D721Med (cell line): ENCODE measurements around the gene DGKI.
"Not testable (repeated sequence)": the region's sequence is repeated elsewhere in the genome, so short reads cannot be mapped to it uniquely, and the experiment has no call there.

ENCODE experiments used
- DNase-seq: peaks from one replicate; pipeline ENCODE4 v3.0.0; 2011; ENCODE audit warnings: low spot score; ENCODE audit not compliant: insufficient read length
- FAIRE-seq: peaks from 2 replicates; lab custom pipeline; 2011; peaks lifted over from hg19 to GRCh38; lab: Jason Lieb, UNC
- TF ChIP-seq, protein P1 (sequence below): IDR thresholded peaks from 2 replicates; pipeline ENCODE4 v1.5.1; 2012; ENCODE audit warnings: mild to moderate bottlenecking, control low read depth; ENCODE audit not compliant: insufficient read depth; ENCODE audit errors: missing control alignments

DGKI gene

DNA sequence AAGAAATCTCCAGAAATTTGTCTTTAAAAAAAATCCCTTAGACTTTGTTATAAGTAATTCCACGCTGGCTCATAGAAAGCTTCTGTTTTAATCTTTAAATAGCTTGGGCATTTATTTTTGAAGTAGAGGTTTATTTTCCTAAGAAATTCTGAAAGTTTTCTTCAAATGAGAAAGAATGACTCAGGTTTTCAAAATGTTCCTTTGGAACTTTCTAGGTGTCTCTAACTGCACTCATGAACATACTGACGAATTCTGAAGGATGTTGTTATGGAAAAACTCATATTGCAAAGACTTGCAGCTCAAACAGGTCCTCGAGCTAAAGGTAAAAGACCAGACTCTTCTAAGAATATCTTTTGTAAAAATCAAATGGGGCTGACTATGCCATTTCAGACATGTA lies 10.7 kb downstream of the DGKI start:
- DNase-seq (no peak), FAIRE-seq (no peak)
- TF ChIP-seq, protein P1, sequence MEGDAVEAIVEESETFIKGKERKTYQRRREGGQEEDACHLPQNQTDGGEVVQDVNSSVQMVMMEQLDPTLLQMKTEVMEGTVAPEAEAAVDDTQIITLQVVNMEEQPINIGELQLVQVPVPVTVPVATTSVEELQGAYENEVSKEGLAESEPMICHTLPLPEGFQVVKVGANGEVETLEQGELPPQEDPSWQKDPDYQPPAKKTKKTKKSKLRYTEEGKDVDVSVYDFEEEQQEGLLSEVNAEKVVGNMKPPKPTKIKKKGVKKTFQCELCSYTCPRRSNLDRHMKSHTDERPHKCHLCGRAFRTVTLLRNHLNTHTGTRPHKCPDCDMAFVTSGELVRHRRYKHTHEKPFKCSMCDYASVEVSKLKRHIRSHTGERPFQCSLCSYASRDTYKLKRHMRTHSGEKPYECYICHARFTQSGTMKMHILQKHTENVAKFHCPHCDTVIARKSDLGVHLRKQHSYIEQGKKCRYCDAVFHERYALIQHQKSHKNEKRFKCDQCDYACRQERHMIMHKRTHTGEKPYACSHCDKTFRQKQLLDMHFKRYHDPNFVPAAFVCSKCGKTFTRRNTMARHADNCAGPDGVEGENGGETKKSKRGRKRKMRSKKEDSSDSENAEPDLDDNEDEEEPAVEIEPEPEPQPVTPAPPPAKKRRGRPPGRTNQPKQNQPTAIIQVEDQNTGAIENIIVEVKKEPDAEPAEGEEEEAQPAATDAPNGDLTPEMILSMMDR: no peak

DNA sequence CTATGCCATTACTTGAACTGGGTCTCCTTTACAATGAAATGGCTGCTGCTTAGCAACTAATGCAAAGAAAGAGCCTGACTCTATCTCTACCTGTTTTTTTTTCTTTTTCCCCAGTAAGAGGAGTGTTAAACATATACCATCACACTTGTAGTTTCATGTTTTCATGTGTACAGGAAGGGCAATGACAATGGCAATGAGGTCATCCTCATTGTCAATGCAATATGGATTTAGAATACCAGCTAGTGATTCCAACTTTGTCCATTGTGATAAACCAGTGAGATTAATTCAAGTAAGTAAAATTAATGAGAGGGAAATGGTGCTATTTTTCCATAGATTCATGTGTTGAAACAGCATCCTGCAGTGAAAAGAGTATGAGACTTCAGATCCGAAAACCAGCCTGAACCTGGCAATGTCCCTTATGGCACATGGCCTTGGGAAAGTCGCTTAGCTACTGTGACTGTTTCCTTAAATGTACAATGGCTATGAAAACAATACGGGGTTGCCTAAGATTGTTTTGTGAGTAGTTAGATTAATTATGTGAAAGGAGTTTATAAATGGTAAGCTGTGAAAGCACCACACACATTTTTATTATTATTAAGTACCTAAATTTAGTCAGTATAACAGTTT lies 11.2 kb downstream of the DGKI start:
- TF ChIP-seq, protein P1: no peak
- DNase-seq (no peak), FAIRE-seq (no peak)

DNA sequence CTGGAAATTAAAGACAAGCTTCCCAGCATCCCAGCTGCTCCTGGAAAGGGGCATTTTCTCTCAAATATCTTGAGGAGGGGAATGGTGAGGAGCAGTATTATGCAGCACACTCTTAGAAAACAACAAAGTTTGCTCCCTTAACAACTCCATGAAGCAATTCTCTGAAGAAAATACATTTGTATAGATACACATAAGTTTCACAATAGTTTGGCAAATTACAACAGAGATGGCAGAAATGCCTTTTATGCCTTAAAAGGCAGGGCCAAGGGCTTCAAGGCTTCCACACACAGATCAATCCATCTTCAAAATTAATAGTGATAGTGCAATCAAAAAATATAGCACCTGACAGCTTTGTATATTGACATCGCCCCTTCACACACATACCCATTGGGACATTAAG lies 12.2 kb downstream of the DGKI start:
- FAIRE-seq: no peak
- TF ChIP-seq, protein P1: no peak
- no peak for DNase-seq

DNA sequence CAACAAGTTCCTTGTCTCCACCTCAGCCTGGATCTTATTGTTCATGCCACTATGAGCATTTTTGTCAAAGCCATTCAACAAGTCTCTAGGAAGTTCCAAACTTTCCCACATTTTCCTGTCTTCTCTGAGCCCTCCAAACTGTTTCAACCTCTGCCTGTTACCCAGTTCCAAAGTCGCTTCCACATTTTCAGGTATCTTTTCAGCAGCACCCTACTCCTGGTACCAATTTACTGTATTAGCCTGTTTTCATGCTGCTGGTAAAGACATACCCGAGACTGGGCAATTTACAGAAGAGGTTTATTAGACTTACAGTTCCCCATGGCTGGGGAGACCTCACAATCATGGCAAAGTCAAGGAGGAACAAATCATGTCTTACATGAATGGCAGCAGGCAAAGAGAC lies 13.8 kb downstream of the DGKI start:
- not testable (repeated sequence) for FAIRE-seq

DNA sequence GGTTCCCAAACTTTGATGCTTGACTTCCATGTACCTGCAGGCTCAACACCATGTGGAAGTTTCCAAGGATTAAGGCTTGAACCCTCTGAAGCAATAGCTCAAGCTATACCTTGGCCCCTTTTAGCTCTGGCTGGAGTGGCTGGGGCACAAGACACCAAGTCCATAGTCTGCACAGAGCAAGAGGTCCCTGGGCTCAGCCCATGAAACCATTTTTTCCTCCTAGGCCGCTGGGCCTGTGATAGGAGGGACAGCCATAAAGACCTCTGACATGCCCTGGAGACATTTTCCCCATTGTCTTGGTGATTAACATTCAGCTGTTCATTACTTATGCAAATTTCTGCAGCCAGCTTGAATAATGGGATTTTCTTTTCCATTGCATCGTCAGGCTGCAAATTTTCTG lies 14.4 kb downstream of the DGKI start:
- DNase-seq (no peak), FAIRE-seq (no peak)
- TF ChIP-seq, protein P1: no peak

More for the DNA sequence above, 13.8 kb downstream of the DGKI start:
- not testable (repeated sequence) for DNase-seq

DNA sequence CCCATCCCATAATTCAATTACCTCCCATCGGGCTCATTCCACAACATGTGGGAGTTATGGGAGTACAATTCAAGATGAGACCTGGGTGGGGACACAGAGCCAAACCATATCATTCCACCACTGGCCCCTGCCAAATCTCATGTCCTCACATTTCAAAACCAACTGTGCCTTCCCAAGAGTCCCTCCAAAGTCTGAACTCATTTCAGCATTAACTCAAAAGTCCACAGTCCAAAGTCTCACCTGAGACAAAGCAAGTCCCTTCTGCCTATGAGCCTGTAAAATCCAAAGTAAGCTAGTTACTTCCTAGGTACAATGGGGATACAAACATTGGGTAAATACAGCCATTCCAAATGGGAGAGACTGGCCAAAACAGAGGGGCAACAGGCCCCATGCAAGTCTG lies 15.2 kb downstream of the DGKI start:
- DNase-seq, FAIRE-seq: not testable (repeated sequence)

DNA sequence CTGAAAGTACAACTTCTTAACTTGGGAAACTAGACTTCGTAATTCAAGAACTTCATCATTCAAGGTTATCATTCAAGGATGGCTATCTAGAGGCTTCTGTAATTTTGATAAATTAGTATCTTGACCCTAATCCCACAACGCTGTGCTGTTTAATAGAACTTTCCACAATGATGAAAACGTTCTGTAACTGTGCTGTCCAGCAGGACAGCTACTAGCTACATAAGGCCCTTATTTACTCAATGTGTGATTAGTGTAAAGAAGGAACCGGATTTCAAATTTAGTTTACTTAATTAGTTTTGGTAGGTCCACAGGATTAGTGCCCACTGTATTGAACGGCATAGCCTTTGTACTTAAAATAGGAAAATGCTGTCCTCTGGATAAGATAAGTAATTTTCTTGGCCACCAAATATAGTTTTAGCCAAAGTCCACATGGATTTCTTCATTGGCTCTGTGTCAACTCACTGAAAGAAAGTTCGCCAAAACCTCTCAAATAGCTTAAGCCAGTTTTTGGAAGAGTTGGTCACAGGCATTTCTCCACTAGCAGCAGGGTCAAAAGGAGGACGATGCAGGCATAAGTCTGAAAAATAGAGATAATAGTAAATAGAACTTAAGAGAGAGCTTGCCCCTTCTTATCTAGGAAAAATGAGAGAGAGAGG lies 17.3 kb downstream of the DGKI start:
- DNase-seq (no peak), FAIRE-seq (no peak)
- TF ChIP-seq, protein P1: no peak

DNA sequence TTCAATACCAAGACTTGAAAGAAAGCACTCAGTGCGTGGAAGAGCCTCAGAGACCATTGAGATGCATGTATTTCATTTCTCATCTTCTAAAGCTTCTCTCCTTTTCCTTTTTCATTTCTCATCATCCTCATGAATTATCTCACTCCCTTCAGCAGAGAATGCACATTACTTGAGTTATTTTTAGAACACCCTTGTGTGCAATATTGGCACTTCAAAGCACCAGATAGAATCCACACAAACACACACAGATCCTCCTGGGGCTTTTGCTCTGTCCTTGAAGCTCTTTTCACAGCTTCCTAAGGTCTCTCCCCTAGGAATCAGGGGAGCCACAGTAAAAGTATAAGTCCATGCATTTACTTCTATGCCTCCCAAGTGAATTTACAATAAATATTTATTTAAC lies 18.3 kb downstream of the DGKI start:
- TF ChIP-seq, protein P1: no peak
- FAIRE-seq: no peak
- DNase-seq: no peak
